HepG2 (cell line): ENCODE measurements around the gene PSMD3. TPM values are rescaled to one million over a fixed set of nuclear protein-coding genes. Genes with fewer than 3 reads are reported as not detected.
A peak's percentile ranks its signal among the peaks of the same experiment; 100 is the strongest.

ENCODE experiments used
- ARNT ChIP-seq: fragments of 450-650 bp; IDR thresholded peaks from 2 replicates; pipeline ENCODE4 v1.6.1; 2017
- CBX2 ChIP-seq, 2 experiments: fragments of 200-600 bp in 1 of 2; sonication (generic); formaldehyde crosslinking in 1 of 2; IDR thresholded peaks; 2 replicates each; pipeline versions ENCODE4 v1.7.0 to v1.8.1; 2018 to 2022; ENCODE audit warnings: low read depth in 2 of 2, low read length in 1 of 2, mild to moderate bottlenecking in 1 of 2, missing genetic modification reagents in 1 of 2
- CHD4 ChIP-seq: fragments of 200-600 bp; sonication (generic); IDR thresholded peaks from 2 replicates; pipeline ENCODE4 v1.7.0; 2017; ENCODE audit warnings: mild to moderate bottlenecking, low read length, borderline replicate concordance
- HMG20A ChIP-seq: IDR thresholded peaks from 2 replicates; pipeline ENCODE4 v1.6.1; 2016; ENCODE audit warnings: borderline replicate concordance
- MTA1 ChIP-seq: sonication (generic); formaldehyde crosslinking; IDR thresholded peaks from 2 replicates; pipeline ENCODE4 v1.4.0; 2020; ENCODE audit warnings: missing genetic modification reagents, mild to moderate bottlenecking, borderline replicate concordance
- TARDBP ChIP-seq: sonication (generic); formaldehyde crosslinking; IDR thresholded peaks from 2 replicates; pipeline ENCODE4 v1.8.0; 2022; ENCODE audit warnings: mild to moderate bottlenecking, missing genetic modification reagents
- TBL1XR1 ChIP-seq: fragments of 150-350 bp; IDR thresholded peaks from 2 replicates; pipeline ENCODE4 v1.6.1; 2014; ENCODE audit warnings: borderline replicate concordance, low read length; ENCODE audit not compliant: partially characterized antibody
- TCF12 ChIP-seq, 2 experiments: fragments of 450-650 bp in 1 of 2; sonication (generic) in 1 of 2; formaldehyde crosslinking in 1 of 2; IDR thresholded peaks; 2 replicates each; pipeline versions ENCODE4 v1.6.1 to v1.8.0; 2017 to 2022; ENCODE audit warnings: antibody characterized with exemption in 1 of 2, mild to moderate bottlenecking in 1 of 2, missing genetic modification reagents in 1 of 2, moderate library complexity in 1 of 2
- ZIK1 ChIP-seq: sonication (generic); formaldehyde crosslinking; IDR thresholded peaks from 2 replicates; pipeline ENCODE4 v1.5.0; 2020; ENCODE audit warnings: mild to moderate bottlenecking, low read depth, missing genetic modification reagents, borderline replicate concordance
- ZNF205 ChIP-seq: IDR thresholded peaks from 2 replicates; pipeline ENCODE4 v1.6.1; 2018; ENCODE audit warnings: missing biosample characterization, missing genetic modification reagents
- ZNF207 ChIP-seq: fragments of 450-650 bp; IDR thresholded peaks from 2 replicates; pipeline ENCODE4 v1.6.1; 2016; ENCODE audit warnings: antibody characterized with exemption, borderline replicate concordance
- ZNF746 ChIP-seq: sonication (generic); formaldehyde crosslinking; IDR thresholded peaks from 2 replicates; pipeline ENCODE4 v1.8.0; 2022; ENCODE audit warnings: mild to moderate bottlenecking, missing genetic modification reagents
- ZNF775 ChIP-seq: sonication (generic); formaldehyde crosslinking; IDR thresholded peaks from 2 replicates; pipeline ENCODE4 v1.4.0; 2020; ENCODE audit warnings: missing genetic modification reagents, mild to moderate bottlenecking, moderate library complexity, borderline replicate concordance
- polyA plus RNA-seq, 8 experiments: library from polyadenylated mRNA; depleted of rRNA in 3 of 8; stranded (reverse) in 7 of 8; unstranded in 1 of 8; fragments of >200 nt; fragmentation: Illumina TruSeq in 4 of 8; extraction: Trizol in 4 of 8; gene quantifications; 2 replicates each; pipeline versions ENCODE4 v1.2.1 to v1.2.3, GENCODE V29; 2011 to 2016; ENCODE audit warnings: low read depth in 4 of 8, missing spikeins in 1 of 8, mixed read lengths in 1 of 8; ENCODE audit not compliant: insufficient read depth in 1 of 8
- total RNA-seq, 5 experiments: library from RNA; depleted of rRNA; stranded (reverse); fragments of >200 nt; fragmentation: Illumina TruSeq; extraction: Trizol; gene quantifications; 2 replicates each; pipeline ENCODE4 v1.2.3, GENCODE V29; 2016; ENCODE audit warnings: low read depth in 1 of 5
- TF ChIP-seq, protein P1 (sequence below): sonication (generic); formaldehyde crosslinking; IDR thresholded peaks from 2 replicates; pipeline ENCODE4 v1.5.0; 2020; ENCODE audit warnings: mild to moderate bottlenecking, missing genetic modification reagents
- TF ChIP-seq, protein P2 (sequence below): sonication (generic); formaldehyde crosslinking; IDR thresholded peaks from 2 replicates; pipeline ENCODE4 v1.9.0; 2021; ENCODE audit warnings: missing genetic modification reagents, mild to moderate bottlenecking, borderline replicate concordance
- TF ChIP-seq, protein P3 (sequence below): sonication (generic); formaldehyde crosslinking; IDR thresholded peaks from 2 replicates; pipeline ENCODE4 v1.4.0; 2020; ENCODE audit warnings: mild to moderate bottlenecking, missing genetic modification reagents, borderline replicate concordance
- TF ChIP-seq, protein P4 (sequence below): sonication (generic); formaldehyde crosslinking; IDR thresholded peaks from 2 replicates; pipeline ENCODE4 v1.8.1; 2023; ENCODE audit warnings: mild to moderate bottlenecking, missing genetic modification reagents
- TF ChIP-seq, protein P5 (sequence below): sonication (generic); formaldehyde crosslinking; IDR thresholded peaks from 2 replicates; pipeline ENCODE4 v1.5.1; 2020; ENCODE audit warnings: mild to moderate bottlenecking, missing genetic modification reagents, borderline replicate concordance

PSMD3 gene
- total and polyA plus RNA-seq, 2 of the 13 experiments (the other 11 are each of a cell fraction or from before 2014, with no cell fraction given): 97.4 to 146 TPM

GRCh38 chr17:39951924-39952679 lies 28.5 kb upstream of the PSMD3 start (continued):
- TF ChIP-seq, protein P1, sequence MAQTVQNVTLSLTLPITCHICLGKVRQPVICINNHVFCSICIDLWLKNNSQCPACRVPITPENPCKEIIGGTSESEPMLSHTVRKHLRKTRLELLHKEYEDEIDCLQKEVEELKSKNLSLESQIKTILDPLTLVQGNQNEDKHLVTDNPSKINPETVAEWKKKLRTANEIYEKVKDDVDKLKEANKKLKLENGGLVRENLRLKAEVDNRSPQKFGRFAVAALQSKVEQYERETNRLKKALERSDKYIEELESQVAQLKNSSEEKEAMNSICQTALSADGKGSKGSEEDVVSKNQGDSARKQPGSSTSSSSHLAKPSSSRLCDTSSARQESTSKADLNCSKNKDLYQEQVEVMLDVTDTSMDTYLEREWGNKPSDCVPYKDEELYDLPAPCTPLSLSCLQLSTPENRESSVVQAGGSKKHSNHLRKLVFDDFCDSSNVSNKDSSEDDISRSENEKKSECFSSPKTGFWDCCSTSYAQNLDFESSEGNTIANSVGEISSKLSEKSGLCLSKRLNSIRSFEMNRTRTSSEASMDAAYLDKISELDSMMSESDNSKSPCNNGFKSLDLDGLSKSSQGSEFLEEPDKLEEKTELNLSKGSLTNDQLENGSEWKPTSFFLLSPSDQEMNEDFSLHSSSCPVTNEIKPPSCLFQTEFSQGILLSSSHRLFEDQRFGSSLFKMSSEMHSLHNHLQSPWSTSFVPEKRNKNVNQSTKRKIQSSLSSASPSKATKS (CRISPR knock-in tag): no peak
- no peak for TF ChIP-seq CHD4
- TF ChIP-seq, protein P2, sequence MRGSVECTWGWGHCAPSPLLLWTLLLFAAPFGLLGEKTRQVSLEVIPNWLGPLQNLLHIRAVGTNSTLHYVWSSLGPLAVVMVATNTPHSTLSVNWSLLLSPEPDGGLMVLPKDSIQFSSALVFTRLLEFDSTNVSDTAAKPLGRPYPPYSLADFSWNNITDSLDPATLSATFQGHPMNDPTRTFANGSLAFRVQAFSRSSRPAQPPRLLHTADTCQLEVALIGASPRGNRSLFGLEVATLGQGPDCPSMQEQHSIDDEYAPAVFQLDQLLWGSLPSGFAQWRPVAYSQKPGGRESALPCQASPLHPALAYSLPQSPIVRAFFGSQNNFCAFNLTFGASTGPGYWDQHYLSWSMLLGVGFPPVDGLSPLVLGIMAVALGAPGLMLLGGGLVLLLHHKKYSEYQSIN: no peak
- TF ChIP-seq CBX2 (IDR thresholded peaks at IDR 0.05; ENCODE audit: low read depth, low read length): no peak
- no peak for TF ChIP-seq CBX2 (CRISPR knock-in tag; IDR thresholded peaks at IDR 0.05; ENCODE audit: low read depth)
- no peak for TF ChIP-seq ARNT
- TF ChIP-seq TCF12 (IDR thresholded peaks at IDR 0.05): no peak
- TF ChIP-seq TCF12 (CRISPR knock-in tag; IDR thresholded peaks at IDR 0.05): no peak
- no peak for TF ChIP-seq ZNF775 (CRISPR knock-in tag)
- TF ChIP-seq ZNF746 (CRISPR knock-in tag): peak; percentile 42; the same call in 1 of the 2 replicates
- no peak for TF ChIP-seq TARDBP (CRISPR knock-in tag)
- TF ChIP-seq ZNF207: no peak
- TF ChIP-seq ZIK1 (CRISPR knock-in tag): no peak; the same call in 1 of the 2 replicates
- TF ChIP-seq MTA1 (CRISPR knock-in tag): no peak
- TF ChIP-seq, protein P3, sequence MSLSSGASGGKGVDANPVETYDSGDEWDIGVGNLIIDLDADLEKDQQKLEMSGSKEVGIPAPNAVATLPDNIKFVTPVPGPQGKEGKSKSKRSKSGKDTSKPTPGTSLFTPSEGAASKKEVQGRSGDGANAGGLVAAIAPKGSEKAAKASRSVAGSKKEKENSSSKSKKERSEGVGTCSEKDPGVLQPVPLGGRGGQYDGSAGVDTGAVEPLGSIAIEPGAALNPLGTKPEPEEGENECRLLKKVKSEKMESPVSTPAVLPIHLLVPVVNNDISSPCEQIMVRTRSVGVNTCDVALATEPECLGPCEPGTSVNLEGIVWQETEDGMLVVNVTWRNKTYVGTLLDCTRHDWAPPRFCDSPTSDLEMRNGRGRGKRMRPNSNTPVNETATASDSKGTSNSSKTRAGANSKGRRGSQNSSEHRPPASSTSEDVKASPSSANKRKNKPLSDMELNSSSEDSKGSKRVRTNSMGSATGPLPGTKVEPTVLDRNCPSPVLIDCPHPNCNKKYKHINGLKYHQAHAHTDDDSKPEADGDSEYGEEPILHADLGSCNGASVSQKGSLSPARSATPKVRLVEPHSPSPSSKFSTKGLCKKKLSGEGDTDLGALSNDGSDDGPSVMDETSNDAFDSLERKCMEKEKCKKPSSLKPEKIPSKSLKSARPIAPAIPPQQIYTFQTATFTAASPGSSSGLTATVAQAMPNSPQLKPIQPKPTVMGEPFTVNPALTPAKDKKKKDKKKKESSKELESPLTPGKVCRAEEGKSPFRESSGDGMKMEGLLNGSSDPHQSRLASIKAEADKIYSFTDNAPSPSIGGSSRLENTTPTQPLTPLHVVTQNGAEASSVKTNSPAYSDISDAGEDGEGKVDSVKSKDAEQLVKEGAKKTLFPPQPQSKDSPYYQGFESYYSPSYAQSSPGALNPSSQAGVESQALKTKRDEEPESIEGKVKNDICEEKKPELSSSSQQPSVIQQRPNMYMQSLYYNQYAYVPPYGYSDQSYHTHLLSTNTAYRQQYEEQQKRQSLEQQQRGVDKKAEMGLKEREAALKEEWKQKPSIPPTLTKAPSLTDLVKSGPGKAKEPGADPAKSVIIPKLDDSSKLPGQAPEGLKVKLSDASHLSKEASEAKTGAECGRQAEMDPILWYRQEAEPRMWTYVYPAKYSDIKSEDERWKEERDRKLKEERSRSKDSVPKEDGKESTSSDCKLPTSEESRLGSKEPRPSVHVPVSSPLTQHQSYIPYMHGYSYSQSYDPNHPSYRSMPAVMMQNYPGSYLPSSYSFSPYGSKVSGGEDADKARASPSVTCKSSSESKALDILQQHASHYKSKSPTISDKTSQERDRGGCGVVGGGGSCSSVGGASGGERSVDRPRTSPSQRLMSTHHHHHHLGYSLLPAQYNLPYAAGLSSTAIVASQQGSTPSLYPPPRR: no peak
- no peak for TF ChIP-seq HMG20A (CRISPR knock-in tag)
- no peak for TF ChIP-seq ZNF205 (CRISPR knock-in tag)
- TF ChIP-seq TBL1XR1: no peak
- TF ChIP-seq, protein P4, sequence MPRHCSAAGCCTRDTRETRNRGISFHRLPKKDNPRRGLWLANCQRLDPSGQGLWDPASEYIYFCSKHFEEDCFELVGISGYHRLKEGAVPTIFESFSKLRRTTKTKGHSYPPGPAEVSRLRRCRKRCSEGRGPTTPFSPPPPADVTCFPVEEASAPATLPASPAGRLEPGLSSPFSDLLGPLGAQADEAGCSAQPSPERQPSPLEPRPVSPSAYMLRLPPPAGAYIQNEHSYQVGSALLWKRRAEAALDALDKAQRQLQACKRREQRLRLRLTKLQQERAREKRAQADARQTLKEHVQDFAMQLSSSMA (CRISPR knock-in tag): no peak
- TF ChIP-seq, protein P5, sequence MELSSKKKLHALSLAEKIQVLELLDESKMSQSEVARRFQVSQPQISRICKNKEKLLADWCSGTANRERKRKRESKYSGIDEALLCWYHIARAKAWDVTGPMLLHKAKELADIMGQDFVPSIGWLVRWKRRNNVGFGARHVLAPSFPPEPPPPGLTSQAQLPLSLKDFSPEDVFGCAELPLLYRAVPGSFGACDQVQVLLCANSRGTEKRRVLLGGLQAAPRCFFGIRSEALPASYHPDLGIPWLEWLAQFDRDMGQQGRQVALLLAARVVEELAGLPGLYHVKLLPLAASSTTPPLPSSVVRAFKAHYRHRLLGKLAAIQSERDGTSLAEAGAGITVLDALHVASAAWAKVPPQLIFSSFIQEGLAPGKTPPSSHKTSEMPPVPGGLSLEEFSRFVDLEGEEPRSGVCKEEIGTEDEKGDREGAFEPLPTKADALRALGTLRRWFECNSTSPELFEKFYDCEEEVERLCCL: 0 out of 2 replicates have a peak, but pooled peaks have one; percentile 51
